HepG2 (cell line): ENCODE results near the gene FGD2. TPM values are rescaled to one million over a fixed set of nuclear protein-coding genes. Genes with fewer than 3 reads are reported as not detected.

Source experiments
- ATAC-seq: fragments of 200-7000 bp; cut with Tn5 transposase; 3 replicates; pipeline ENCODE4 v1.9.1; 2020; ENCODE audit warnings: mild to moderate bottlenecking, moderate library complexity
- BruUV-seq: library from RNA; stranded (reverse); fragments of 400-500 nt; replicated peaks from 2 replicates; lab custom pipeline; 2021; lab: Mats Ljungman, UMichigan
- CTCF ChIA-PET: fragments of 300-600 bp; formaldehyde crosslinking; extraction: SDS; loops from one replicate; lab custom pipeline; 2021; ENCODE audit warnings: low total read pairs, inconsistent platforms, low intra/inter-chr PET ratio; lab: Yijun Ruan, JAX
- POLR2A ChIA-PET: fragments of 350-600 bp; sonication (Branson Sonifier 250); formaldehyde crosslinking; loops from one replicate; lab custom pipeline; 2020; ENCODE audit warnings: antibody characterized with exemption, inconsistent platforms; lab: Yijun Ruan, JAX
- DNase-seq: peaks from one replicate; pipeline ENCODE4 v3.0.0-alpha.2; 2015; ENCODE audit warnings: low spot score
- FAIRE-seq: peaks from 3 replicates; lab custom pipeline; 2011; peaks lifted over from hg19 to GRCh38; lab: Jason Lieb, UNC
- H2AFZ ChIP-seq: one replicate; pipeline ENCODE4 v1.6.1; 2011; ENCODE audit warnings: low read length, inconsistent platforms
- H3K27ac ChIP-seq: fragments of 300-600 bp; 3 replicates; pipeline ENCODE4 v1.8.0; 2011; ENCODE audit warnings: mixed run types, mild to moderate bottlenecking, mixed read lengths, low read length, inconsistent platforms; ENCODE audit not compliant: insufficient read depth; ENCODE audit errors: extremely low read length
- H3K27me3 ChIP-seq, 2 experiments: fragments of 200-600 bp in 1 of 2; 2 replicates in 1 of 2; 3 replicates in 1 of 2; pipeline versions ENCODE4 v1.6.0 to v1.8.0; 2011; ENCODE audit warnings: low read length in 2 of 2, mild to moderate bottlenecking in 2 of 2, moderate library complexity in 2 of 2, inconsistent platforms in 1 of 2; ENCODE audit not compliant: insufficient read depth in 2 of 2, control insufficient read depth in 1 of 2
- H3K36me3 ChIP-seq, 2 experiments: fragments of 200-600 bp in 1 of 2; replicated peaks in 1 of 2; 2 replicates in 1 of 2; 3 replicates in 1 of 2; pipeline versions ENCODE4 v1.5.1 to v1.8.0; 2011; ENCODE audit warnings: low read length in 2 of 2, inconsistent platforms in 1 of 2; ENCODE audit not compliant: insufficient read depth in 2 of 2, control insufficient read depth in 1 of 2
- H3K4me1 ChIP-seq: 2 replicates; pipeline ENCODE4 v1.5.1; 2012; ENCODE audit warnings: low read length, inconsistent platforms; ENCODE audit not compliant: insufficient read depth
- H3K4me2 ChIP-seq: 2 replicates; pipeline ENCODE4 v1.6.0; 2011; ENCODE audit warnings: low read depth, low read length, inconsistent platforms
- H3K4me3 ChIP-seq, 3 experiments: fragments of 200-600 bp in 1 of 3; sonication (generic), shearing (Covaris generic) in 1 of 3; replicated peaks in 1 of 3; 2 replicates each; pipeline ENCODE4 v1.5.1; 2011 to 2016; ENCODE audit warnings: low read length in 3 of 3, inconsistent platforms in 2 of 3, low read depth in 2 of 3, mild to moderate bottlenecking in 2 of 3, control low read depth in 1 of 3, mixed read lengths in 1 of 3; ENCODE audit not compliant: insufficient read depth in 1 of 3
- H3K79me2 ChIP-seq: one replicate; pipeline ENCODE4 v1.6.1; 2011; ENCODE audit warnings: low read length, inconsistent platforms; ENCODE audit not compliant: insufficient read depth
- H3K9ac ChIP-seq: 2 replicates; pipeline ENCODE4 v1.6.0; 2011; ENCODE audit warnings: mild to moderate bottlenecking, low read depth, low read length, inconsistent platforms; ENCODE audit not compliant: insufficient read depth
- H3K9me3 ChIP-seq: 2 replicates; pipeline ENCODE4 v1.5.1; 2012; ENCODE audit warnings: mild to moderate bottlenecking, low read length
- H4K20me1 ChIP-seq: 2 replicates; pipeline ENCODE4 v1.6.0; 2011; ENCODE audit warnings: inconsistent platforms, mild to moderate bottlenecking, low read length, moderate library complexity; ENCODE audit not compliant: insufficient read depth
- BCLAF1 ChIP-seq: fragments of 450-650 bp; IDR thresholded peaks from 2 replicates; pipeline ENCODE4 v1.6.1; 2017; ENCODE audit warnings: mild to moderate bottlenecking
- CEBPG ChIP-seq: IDR thresholded peaks from 2 replicates; pipeline ENCODE4 v1.6.1; 2016
- ELF1 ChIP-seq: sonication (generic); formaldehyde crosslinking; IDR thresholded peaks from 2 replicates; pipeline ENCODE4 v1.4.0; 2020; ENCODE audit warnings: missing genetic modification reagents
- FOXJ3 ChIP-seq: sonication (generic); formaldehyde crosslinking; IDR thresholded peaks from 2 replicates; pipeline ENCODE4 v1.4.0; 2020; ENCODE audit warnings: missing genetic modification reagents, mild to moderate bottlenecking, borderline replicate concordance
- GATAD2A ChIP-seq: IDR thresholded peaks from 2 replicates; pipeline ENCODE4 v1.6.1; 2016
- HHEX ChIP-seq: IDR thresholded peaks from 2 replicates; pipeline ENCODE4 v1.6.1; 2016; ENCODE audit warnings: control low read depth
- IRF2 ChIP-seq: IDR thresholded peaks from 2 replicates; pipeline ENCODE4 v1.6.1; 2018; ENCODE audit warnings: missing genetic modification reagents, missing compliant biosample characterization
- IRF9 ChIP-seq: sonication (generic); formaldehyde crosslinking; IDR thresholded peaks from 2 replicates; pipeline ENCODE4 v1.8.0; 2022; ENCODE audit warnings: missing genetic modification reagents, mild to moderate bottlenecking, borderline replicate concordance
- KLF6 ChIP-seq: IDR thresholded peaks from 2 replicates; pipeline ENCODE4 v1.8.0; 2016; ENCODE audit warnings: missing biosample characterization, missing genetic modification reagents
- KMT2B ChIP-seq: IDR thresholded peaks from 2 replicates; pipeline ENCODE4 v1.6.1; 2016; ENCODE audit warnings: missing genetic modification reagents, missing compliant biosample characterization
- MXI1 ChIP-seq: IDR thresholded peaks from 3 replicates; pipeline ENCODE4 v1.6.1; 2012; ENCODE audit warnings: low read depth, low read length, inconsistent platforms, borderline replicate concordance
- NKX3-1 ChIP-seq: sonication (generic); formaldehyde crosslinking; IDR thresholded peaks from 2 replicates; pipeline ENCODE4 v1.5.0; 2020; ENCODE audit warnings: missing genetic modification reagents
- ZBTB1 ChIP-seq: sonication (generic); formaldehyde crosslinking; IDR thresholded peaks from 2 replicates; pipeline ENCODE4 v1.4.0; 2020; ENCODE audit warnings: missing genetic modification reagents, borderline replicate concordance
- ZBTB26 ChIP-seq: IDR thresholded peaks from 2 replicates; pipeline ENCODE4 v1.6.1; 2016; ENCODE audit warnings: missing compliant biosample characterization, missing genetic modification reagents, borderline replicate concordance
- ZC3H4 ChIP-seq: sonication (generic); formaldehyde crosslinking; IDR thresholded peaks from 2 replicates; pipeline ENCODE4 v1.4.0; 2020; ENCODE audit warnings: missing genetic modification reagents, borderline replicate concordance
- ZNF496 ChIP-seq: sonication (generic); formaldehyde crosslinking; IDR thresholded peaks from 2 replicates; pipeline ENCODE4 v1.8.1; 2023; ENCODE audit warnings: mild to moderate bottlenecking, moderate library complexity, missing genetic modification reagents; ENCODE audit not compliant: insufficient replicate concordance
- ZNF589 ChIP-seq: sonication (generic); formaldehyde crosslinking; conservative IDR thresholded peaks from 2 replicates; pipeline ENCODE4 v1.8.0; 2022; ENCODE audit warnings: mild to moderate bottlenecking, moderate library complexity, missing genetic modification reagents
- ZNF781 ChIP-seq: sonication (generic); formaldehyde crosslinking; IDR thresholded peaks from 2 replicates; pipeline ENCODE4 v1.5.1; 2020; ENCODE audit warnings: borderline replicate concordance, mild to moderate bottlenecking, missing genetic modification reagents; ENCODE audit errors: not compliant biosample characterization
- ZSCAN9 ChIP-seq: IDR thresholded peaks from 2 replicates; pipeline ENCODE4 v1.6.1; 2016; ENCODE audit warnings: borderline replicate concordance
- WGBS: methylation state at CpG from one replicate; pipeline ENCODE4 v1.1.6; 2017; ENCODE audit warnings: low lambda C conversion rate; 5-methylcytosine and 5-hydroxymethylcytosine counted together
- in situ Hi-C: cut with HindIII; loops from 2 replicates; pipeline ENCODE4 v1.10.0; 2017; ENCODE audit warnings: low pct_unique_long_range_greater_than_20kb; ENCODE audit not compliant: extremely low pct_ligation_motif_present
- intact Hi-C: fragments of 100-400 bp; cut with micrococcal nuclease; formaldehyde crosslinking; loops from one replicate; pipeline ENCODE4 v1.10.0; 2022; ENCODE audit not compliant: unreplicated experiment
- polyA plus RNA-seq, 8 experiments: library from polyadenylated mRNA; depleted of rRNA in 3 of 8; stranded (reverse) in 7 of 8; unstranded in 1 of 8; fragments of >200 nt; fragmentation: Illumina TruSeq in 4 of 8; extraction: Trizol in 4 of 8; gene quantifications; 2 replicates each; pipeline versions ENCODE4 v1.2.1 to v1.2.3, GENCODE V29; 2011 to 2016; ENCODE audit warnings: low read depth in 4 of 8, missing spikeins in 1 of 8, mixed read lengths in 1 of 8; ENCODE audit not compliant: insufficient read depth in 1 of 8
- total RNA-seq, 5 experiments: library from RNA; depleted of rRNA; stranded (reverse); fragments of >200 nt; fragmentation: Illumina TruSeq; extraction: Trizol; gene quantifications; 2 replicates each; pipeline ENCODE4 v1.2.3, GENCODE V29; 2016; ENCODE audit warnings: low read depth in 1 of 5

Gene FGD2
- total and polyA plus RNA-seq, 2 of the 13 experiments (the other 11 are each of a cell fraction or from before 2014, with no cell fraction given), result not detected

- H4K20me1 ChIP-seq, result no peaks in the 10 kb centered on the region
- CTCF ChIA-PET, result no interaction called here
- FAIRE-seq, result no peak
These were observed 57.0 kb downstream of the FGD2 start for GRCh38 chr6:37062424-37062823.

More at GRCh38 chr6:37062424-37062823, 57.0 kb downstream of the FGD2 start:
- Histone ChIP-seq H3K9me3 (no peaks in the 10 kb centered on the region), H2AFZ (no peak overlapping the region), H3K9ac (no peak overlapping the region), H3K36me3 (no peaks in the 10 kb centered on the region), H3K4me2 (no peak overlapping the region), H3K79me2 (no peaks in the 10 kb centered on the region), H3K4me1 (peaks cover 65% of the 10 kb centered on the region), H3K27me3 (no peaks in the 10 kb centered on the region), H3K4me3 (no peak overlapping the region), H3K27ac (no peak overlapping the region)
- POLR2A ChIA-PET, result no interaction called here
- intact Hi-C loops (no loop called here), in situ Hi-C loops (no loop called here)
- ATAC-seq (no peak), DNase-seq (no peak)
- WGBS, result 95% methylated on average over 6 of the region's 6 CpGs
- BruUV-seq, result no TSS peak
- TF ChIP-seq ZNF589 (CRISPR knock-in tag) (no peak), ZNF496 (CRISPR knock-in tag) (no peak), ZSCAN9 (no peak), IRF9 (CRISPR knock-in tag) (no peak), NKX3-1 (no peak), ZBTB26 (CRISPR knock-in tag) (no peak), CEBPG (CRISPR knock-in tag) (no peak), ELF1 (CRISPR knock-in tag) (no peak), KMT2B (CRISPR knock-in tag) (no peak), BCLAF1 (no peak), FOXJ3 (no peak), ZC3H4 (CRISPR knock-in tag) (no peak), IRF2 (CRISPR knock-in tag) (no peak), HHEX (CRISPR knock-in tag) (no peak), GATAD2A (CRISPR knock-in tag) (no peak), KLF6 (CRISPR knock-in tag) (no peak), MXI1 (no peak), ZNF781 (no peak), ZBTB1 (CRISPR knock-in tag) (no peak)
